ENCODE measurements around the gene SERAC1.

Gene SERAC1

GRCh38 chr6:158118886-158119285 lies 49.2 kb downstream of the SERAC1 start:
- TF ChIP-seq BACH2 (CRISPR knock-in tag; IDR thresholded peaks at IDR 0.05; ENCODE audit: borderline replicate concordance) (no peak), GLIS3 (CRISPR knock-in tag; IDR thresholded peaks at IDR 0.05) (no peak), ESRRG (CRISPR knock-in tag; IDR thresholded peaks at IDR 0.05) (no peak), CSDC2 (CRISPR knock-in tag; IDR thresholded peaks at IDR 0.05) (no peak), ZFP30 (CRISPR knock-in tag; IDR thresholded peaks at IDR 0.05) (no peak), TCF4 (CRISPR knock-in tag; IDR thresholded peaks at IDR 0.05; ENCODE audit: borderline replicate concordance) (no peak)
- TF ChIP-seq, protein P1, sequence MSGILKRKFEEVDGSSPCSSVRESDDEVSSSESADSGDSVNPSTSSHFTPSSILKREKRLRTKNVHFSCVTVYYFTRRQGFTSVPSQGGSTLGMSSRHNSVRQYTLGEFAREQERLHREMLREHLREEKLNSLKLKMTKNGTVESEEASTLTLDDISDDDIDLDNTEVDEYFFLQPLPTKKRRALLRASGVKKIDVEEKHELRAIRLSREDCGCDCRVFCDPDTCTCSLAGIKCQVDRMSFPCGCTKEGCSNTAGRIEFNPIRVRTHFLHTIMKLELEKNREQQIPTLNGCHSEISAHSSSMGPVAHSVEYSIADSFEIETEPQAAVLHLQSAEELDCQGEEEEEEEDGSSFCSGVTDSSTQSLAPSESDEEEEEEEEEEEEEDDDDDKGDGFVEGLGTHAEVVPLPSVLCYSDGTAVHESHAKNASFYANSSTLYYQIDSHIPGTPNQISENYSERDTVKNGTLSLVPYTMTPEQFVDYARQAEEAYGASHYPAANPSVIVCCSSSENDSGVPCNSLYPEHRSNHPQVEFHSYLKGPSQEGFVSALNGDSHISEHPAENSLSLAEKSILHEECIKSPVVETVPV (CRISPR knock-in tag; IDR thresholded peaks at IDR 0.05): no peak
- ATAC-seq: no peak

DNA sequence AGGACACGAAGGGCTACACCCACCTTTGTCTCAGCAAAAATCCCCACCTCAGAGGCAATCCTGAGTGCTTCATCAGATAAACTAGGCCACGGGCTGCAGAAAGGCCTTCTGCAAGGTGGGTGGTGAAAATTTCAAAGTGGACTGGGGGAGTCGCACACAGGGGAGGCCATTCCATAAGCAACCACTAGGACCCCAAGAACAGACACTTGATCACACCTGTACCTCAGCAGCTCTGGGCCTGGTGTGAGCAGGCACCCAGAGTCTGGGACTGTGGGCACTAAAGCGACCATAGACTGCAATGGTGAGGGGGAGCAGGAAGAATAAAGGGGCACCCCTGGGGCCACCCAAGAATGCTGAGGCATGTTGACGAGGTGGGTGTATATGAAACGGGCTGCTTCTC lies 52.6 kb downstream of the SERAC1 start:
- no peak for ATAC-seq
- no peak for TF ChIP-seq RARB (CRISPR knock-in tag; IDR thresholded peaks at IDR 0.05)
- no peak for TF ChIP-seq CREB5 (CRISPR knock-in tag; IDR thresholded peaks at IDR 0.05; ENCODE audit: low read depth)
- TF ChIP-seq ISL1 (CRISPR knock-in tag; IDR thresholded peaks at IDR 0.05): no peak
- no peak for TF ChIP-seq BACH2 (CRISPR knock-in tag; IDR thresholded peaks at IDR 0.05; ENCODE audit: borderline replicate concordance)
- no peak for TF ChIP-seq POU6F1 (CRISPR knock-in tag; IDR thresholded peaks at IDR 0.05; ENCODE audit: borderline replicate concordance, low read depth)
- no peak for TF ChIP-seq ZFP30 (CRISPR knock-in tag; IDR thresholded peaks at IDR 0.05)
- no peak for TF ChIP-seq ZNF565 (CRISPR knock-in tag; conservative IDR thresholded peaks at IDR 0.05; ENCODE audit: low read depth)
- TF ChIP-seq ZC3H10 (CRISPR knock-in tag; IDR thresholded peaks at IDR 0.05): no peak
- no peak for TF ChIP-seq ESRRG (CRISPR knock-in tag; IDR thresholded peaks at IDR 0.05)
- TF ChIP-seq OSR1 (CRISPR knock-in tag; IDR thresholded peaks at IDR 0.05): no peak
- no peak for TF ChIP-seq PATZ1 (CRISPR knock-in tag; IDR thresholded peaks at IDR 0.05; ENCODE audit: borderline replicate concordance)
- no peak for TF ChIP-seq SNAI2 (CRISPR knock-in tag; IDR thresholded peaks at IDR 0.05)
- no peak for TF ChIP-seq CSDC2 (CRISPR knock-in tag; IDR thresholded peaks at IDR 0.05)
- no peak for TF ChIP-seq GLIS3 (CRISPR knock-in tag; IDR thresholded peaks at IDR 0.05)
- TF ChIP-seq ZNF8 (CRISPR knock-in tag; IDR thresholded peaks at IDR 0.05): no peak
- TF ChIP-seq, protein P1 (CRISPR knock-in tag; IDR thresholded peaks at IDR 0.05): no peak
- TF ChIP-seq, protein P2, sequence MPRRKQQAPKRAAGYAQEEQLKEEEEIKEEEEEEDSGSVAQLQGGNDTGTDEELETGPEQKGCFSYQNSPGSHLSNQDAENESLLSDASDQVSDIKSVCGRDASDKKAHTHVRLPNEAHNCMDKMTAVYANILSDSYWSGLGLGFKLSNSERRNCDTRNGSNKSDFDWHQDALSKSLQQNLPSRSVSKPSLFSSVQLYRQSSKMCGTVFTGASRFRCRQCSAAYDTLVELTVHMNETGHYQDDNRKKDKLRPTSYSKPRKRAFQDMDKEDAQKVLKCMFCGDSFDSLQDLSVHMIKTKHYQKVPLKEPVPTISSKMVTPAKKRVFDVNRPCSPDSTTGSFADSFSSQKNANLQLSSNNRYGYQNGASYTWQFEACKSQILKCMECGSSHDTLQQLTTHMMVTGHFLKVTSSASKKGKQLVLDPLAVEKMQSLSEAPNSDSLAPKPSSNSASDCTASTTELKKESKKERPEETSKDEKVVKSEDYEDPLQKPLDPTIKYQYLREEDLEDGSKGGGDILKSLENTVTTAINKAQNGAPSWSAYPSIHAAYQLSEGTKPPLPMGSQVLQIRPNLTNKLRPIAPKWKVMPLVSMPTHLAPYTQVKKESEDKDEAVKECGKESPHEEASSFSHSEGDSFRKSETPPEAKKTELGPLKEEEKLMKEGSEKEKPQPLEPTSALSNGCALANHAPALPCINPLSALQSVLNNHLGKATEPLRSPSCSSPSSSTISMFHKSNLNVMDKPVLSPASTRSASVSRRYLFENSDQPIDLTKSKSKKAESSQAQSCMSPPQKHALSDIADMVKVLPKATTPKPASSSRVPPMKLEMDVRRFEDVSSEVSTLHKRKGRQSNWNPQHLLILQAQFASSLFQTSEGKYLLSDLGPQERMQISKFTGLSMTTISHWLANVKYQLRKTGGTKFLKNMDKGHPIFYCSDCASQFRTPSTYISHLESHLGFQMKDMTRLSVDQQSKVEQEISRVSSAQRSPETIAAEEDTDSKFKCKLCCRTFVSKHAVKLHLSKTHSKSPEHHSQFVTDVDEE (CRISPR knock-in tag; IDR thresholded peaks at IDR 0.05): no peak
- no peak for TF ChIP-seq TOX (CRISPR knock-in tag; IDR thresholded peaks at IDR 0.05; ENCODE audit: borderline replicate concordance)
- no peak for TF ChIP-seq ZFP3 (CRISPR knock-in tag; IDR thresholded peaks at IDR 0.05)
- TF ChIP-seq ZNF70 (CRISPR knock-in tag; IDR thresholded peaks at IDR 0.05): no peak
